K562 (cell line): ENCODE results near the gene ERBB4. TPM values are rescaled to one million over a fixed set of nuclear protein-coding genes. Genes with fewer than 3 reads are reported as not detected.

Source experiments
- CBX5 ChIP-seq: IDR thresholded peaks from 2 replicates; pipeline ENCODE4 v1.6.1; 2014; ENCODE audit warnings: low read depth, borderline replicate concordance
- CCNT2 ChIP-seq: IDR thresholded peaks from 2 replicates; pipeline ENCODE4 v1.6.1; 2011; ENCODE audit warnings: borderline replicate concordance, low read depth, mild to moderate bottlenecking, moderate library complexity, mixed read lengths, low read length; ENCODE audit not compliant: insufficient read length; ENCODE audit errors: extremely low read depth
- SIX5 ChIP-seq, 2 experiments: IDR thresholded peaks; 2 replicates each; pipeline ENCODE4 v1.6.1; 2011; ENCODE audit warnings: low read length in 2 of 2, borderline replicate concordance in 1 of 2, low read depth in 1 of 2, mild to moderate bottlenecking in 1 of 2, moderate library complexity in 1 of 2; ENCODE audit not compliant: insufficient read depth in 1 of 2
- TEAD2 ChIP-seq: fragments of 450-650 bp; IDR thresholded peaks from 2 replicates; pipeline ENCODE4 v1.6.1; 2016; ENCODE audit warnings: missing genetic modification characterization, control low read depth, missing compliant biosample characterization
- TFAP4 ChIP-seq: sonication (generic); formaldehyde crosslinking; IDR thresholded peaks from 2 replicates; pipeline ENCODE4 v1.8.0; 2022; ENCODE audit warnings: missing genetic modification reagents, mild to moderate bottlenecking, moderate library complexity, borderline replicate concordance
- ZNF318 ChIP-seq, 2 experiments: fragments of 450-650 bp; IDR thresholded peaks; 2 replicates each; pipeline ENCODE4 v1.6.1; 2016; ENCODE audit warnings: mild to moderate bottlenecking in 2 of 2, borderline replicate concordance in 1 of 2, low read depth in 1 of 2, moderate library complexity in 1 of 2
- polyA plus RNA-seq, 8 experiments: library from polyadenylated mRNA; depleted of rRNA in 4 of 8; stranded (reverse) in 5 of 8; unstranded in 3 of 8; fragments of >200 nt; fragmentation: Nextera tagmentation in 2 of 8; fragmentation: Illumina TruSeq in 1 of 8; extraction: Ambion mirVana in 2 of 8; extraction: Trizol in 1 of 8; gene quantifications; 2 replicates each; pipeline versions ENCODE4 v1.2.1 to v1.2.3, GENCODE V29; 2011 to 2014; ENCODE audit warnings: inconsistent platforms in 1 of 8, missing spikeins in 1 of 8
- total RNA-seq, 7 experiments: library from RNA; depleted of rRNA in 6 of 7; stranded (reverse); fragments of >200 nt in 6 of 7; fragmentation: Illumina TruSeq in 2 of 7; extraction: Trizol in 2 of 7; gene quantifications; 2 replicates each; pipeline versions ENCODE4 v1.2.1 to v1.2.3, GENCODE V29; 2011 to 2021; ENCODE audit warnings: low replicate concordance in 1 of 7

ERBB4 gene
- total and polyA plus RNA-seq, 9 of the 15 experiments (the other 6 are each of a cell fraction or from before 2014, with no cell fraction given) = not detected

GRCh38 chr2:211545582-211545981 lies 993.0 kb downstream of the ERBB4 start (continued):
- no peak for TF ChIP-seq TFAP4 (CRISPR knock-in tag)
- TF ChIP-seq CBX5 = no peak
- no peak for TF ChIP-seq CCNT2
- TF ChIP-seq TEAD2 (tag) = no peak
- no peak for TF ChIP-seq SIX5 (IDR thresholded peaks at IDR 0.05; ENCODE audit: borderline replicate concordance in 1 of 2, insufficient read depth in 1 of 2, low read depth in 1 of 2, low read length in 2 of 2)
- no peak for TF ChIP-seq ZNF318 (IDR thresholded peaks at IDR 0.05; ENCODE audit: borderline replicate concordance in 1 of 2, low read depth in 1 of 2)
